OCI-LY7 (cell line): ENCODE results near the gene KCNK4. TPM values are rescaled to one million over a fixed set of nuclear protein-coding genes. Genes with fewer than 3 reads are reported as not detected.
A peak's percentile ranks its signal among the peaks of the same experiment; 100 is the strongest.

Experiments
- BruUV-seq: library from RNA; stranded (reverse); fragments of 400-500 nt; replicated peaks from 2 replicates; lab custom pipeline; 2021; lab: Mats Ljungman, UMichigan
- CTCF ChIA-PET: fragments of 300-600 bp; sonication (Branson Sonifier 250); formaldehyde crosslinking; loops from one replicate; lab custom pipeline; 2022; ENCODE audit warnings: antibody characterized with exemption; ENCODE audit not compliant: unreplicated experiment; lab: Charles Lee
- POLR2A ChIA-PET: fragments of 300-600 bp; sonication (Branson Sonifier 250); formaldehyde crosslinking; loops from one replicate; lab custom pipeline; 2022; ENCODE audit warnings: antibody characterized with exemption; lab: Charles Lee
- DNase-seq: peaks from one replicate; pipeline ENCODE4 v3.0.0-alpha.2; 2015; ENCODE audit warnings: low spot score
- H2AFZ ChIP-seq: fragments of 200-600 bp; sonication (generic), shearing (Covaris generic); 2 replicates; pipeline ENCODE4 v1.6.1; 2014; ENCODE audit warnings: mild to moderate bottlenecking, antibody characterized with exemption, low read length, moderate library complexity
- H3K27ac ChIP-seq: fragments of 200-600 bp; sonication (generic); 2 replicates; pipeline ENCODE4 v1.5.1; 2014; ENCODE audit warnings: mixed run types, low read depth, mild to moderate bottlenecking, moderate library complexity, low read length, inconsistent platforms; ENCODE audit not compliant: poor library complexity, severe bottlenecking
- H3K36me3 ChIP-seq: fragments of 200-600 bp; sonication (generic); 2 replicates; pipeline ENCODE4 v1.6.1; 2014; ENCODE audit warnings: mild to moderate bottlenecking, antibody characterized with exemption, low read length, moderate library complexity, mixed read lengths; ENCODE audit not compliant: insufficient read depth
- H3K4me1 ChIP-seq: fragments of 200-600 bp; sonication (generic); 2 replicates; pipeline ENCODE4 v1.5.1; 2014; ENCODE audit warnings: mild to moderate bottlenecking, low read length; ENCODE audit not compliant: insufficient read depth, poor library complexity, severe bottlenecking
- H3K4me2 ChIP-seq: fragments of 200-600 bp; sonication (generic); 2 replicates; pipeline ENCODE4 v1.6.1; 2014; ENCODE audit warnings: mild to moderate bottlenecking, low read length
- H3K4me3 ChIP-seq: fragments of 200-600 bp; sonication (generic); 2 replicates; pipeline ENCODE4 v1.5.1; 2014; ENCODE audit warnings: mild to moderate bottlenecking, low read depth, low read length; ENCODE audit not compliant: poor library complexity, severe bottlenecking
- H3K79me2 ChIP-seq: fragments of 200-600 bp; sonication (generic); 2 replicates; pipeline ENCODE4 v1.6.1; 2016; ENCODE audit warnings: low read depth, mild to moderate bottlenecking, low read length, moderate library complexity, mixed read lengths; ENCODE audit not compliant: insufficient read depth
- H3K9me2 ChIP-seq: fragments of 200-600 bp; sonication (generic); 2 replicates; pipeline ENCODE4 v1.6.1; 2016; ENCODE audit warnings: mild to moderate bottlenecking, low read length, mixed read lengths; ENCODE audit not compliant: insufficient read depth
- H3K9me3 ChIP-seq: fragments of 200-600 bp; sonication (generic); 2 replicates; pipeline ENCODE4 v1.6.1; 2014; ENCODE audit warnings: mild to moderate bottlenecking, mixed run types, low read length, mixed read lengths
- H4K20me1 ChIP-seq: fragments of 200-600 bp; sonication (generic); 2 replicates; pipeline ENCODE4 v1.6.1; 2014; ENCODE audit warnings: mild to moderate bottlenecking, antibody characterized with exemption, low read length, moderate library complexity, mixed read lengths; ENCODE audit not compliant: insufficient read depth
- CTCF ChIP-seq: fragments of 200-600 bp; sonication (generic); conservative IDR thresholded peaks from 2 replicates; pipeline ENCODE4 v1.5.1; 2014; ENCODE audit warnings: mild to moderate bottlenecking, antibody characterized with exemption, low read length, moderate library complexity, mixed read lengths
- EZH2phosphoT487 ChIP-seq: fragments of 200-600 bp; sonication (generic); IDR thresholded peaks from 2 replicates; pipeline ENCODE4 v1.6.1; 2018; ENCODE audit warnings: low read depth, borderline replicate concordance, mild to moderate bottlenecking, mixed run types, antibody characterized with exemption, low read length, moderate library complexity, mixed read lengths
- intact Hi-C: fragments of 100-400 bp; cut with micrococcal nuclease; formaldehyde crosslinking; loops from one replicate; pipeline ENCODE4 v1.10.0; 2022; ENCODE audit not compliant: unreplicated experiment
- total RNA-seq, 2 experiments: library from RNA; depleted of rRNA in 1 of 2; stranded (reverse); fragments of >200 nt in 1 of 2; shearing (Covaris generic) in 1 of 2; gene quantifications; 2 replicates each; pipeline ENCODE4 v1.2.3, GENCODE V29; 2014 to 2022

KCNK4 gene
- total RNA-seq, 2 experiments from 2014 or later: 0.80 to 0.95 TPM

GRCh38 chr11:64246871-64247728, 44.0 kb upstream of the KCNK4 start, which contains the start of gene PPP1R14B:
PPP1R14B (minus strand) TSS chr11:64246943; CDS start chr11:64246673, 270 bp downstream.
- peak; percentile 85 for DNase-seq
- TF ChIP-seq EZH2phosphoT487 (no peak), CTCF (no peak)
- Histone ChIP-seq H4K20me1 (no peaks in the 10 kb centered on the region), H3K36me3 (peaks cover 29% of the 10 kb centered on the region), H3K9me2 (no peaks in the 10 kb centered on the region), H3K4me2 (peak within 1 kb of the TSS; percentile 95), H3K79me2 (peaks cover 23% of the 10 kb centered on the region), H2AFZ (peak within 1 kb of the TSS; percentile 88), H3K9me3 (no peaks in the 10 kb centered on the region), H3K4me1 (peaks cover 60% of the 10 kb centered on the region), H3K27ac (peak within 1 kb of the TSS; percentile 69), H3K4me3 (peak within 1 kb of the TSS; percentile 88)
- no TSS peak for BruUV-seq
- intact Hi-C loops: loop anchor here (1.0 kb wide), 1 partner anchor 22 kb away; no protein-coding TSS in a partner anchor
- ChIA-PET POLR2A (interaction anchor here (0.8 to 2.0 kb wide), 3 partner anchors 18 to 41 kb away, joined by 3 to 8 read pairs (median 3); partner anchors contain the start of genes FERMT3 and NUDT22), CTCF (no interaction called here)

GRCh38 chr11:64247729-64248531, 43.2 kb upstream of the KCNK4 start:
- TF ChIP-seq CTCF (no peak), EZH2phosphoT487 (no peak)
- intact Hi-C loops: no loop called here
- H4K20me1 ChIP-seq: no peaks in the 10 kb centered on the region
- H3K36me3 ChIP-seq: peaks cover 23% of the 10 kb centered on the region
- peak overlapping the region; percentile 71 for H3K4me3 ChIP-seq
- peak overlapping the region; percentile 66 for H3K27ac ChIP-seq
- H3K9me2 ChIP-seq: no peaks in the 10 kb centered on the region
- ChIA-PET CTCF (no interaction called here), POLR2A (interaction anchor here (0.8 kb wide), 1 partner anchor 18 kb away, joined by 3 read pairs; no protein-coding TSS in a partner anchor)
- H3K9me3 ChIP-seq: no peaks in the 10 kb centered on the region
- H3K4me2 ChIP-seq: peak overlapping the region; percentile 95
- H3K4me1 ChIP-seq: peaks cover 62% of the 10 kb centered on the region
- peaks cover 17% of the 10 kb centered on the region for H3K79me2 ChIP-seq
- DNase-seq: no peak
- BruUV-seq: no TSS peak
- peak overlapping the region; percentile 88 for H2AFZ ChIP-seq
